HCT116 (cell line): ENCODE measurements around the gene ICOS. TPM values are rescaled to one million over a fixed set of nuclear protein-coding genes. Genes with fewer than 3 reads are reported as not detected.

ENCODE experiments used
- ATAC-seq: fragments of 200-7000 bp; cut with Tn5 transposase; 2 replicates; pipeline ENCODE4 v1.9.1; 2020; ENCODE audit warnings: mild to moderate bottlenecking, moderate library complexity
- BruUV-seq: library from RNA; stranded (reverse); fragments of 400-500 nt; replicated peaks from 2 replicates; lab custom pipeline; 2021; lab: Mats Ljungman, UMichigan
- CTCF ChIA-PET: fragments of 300-600 bp; sonication (Branson Sonifier 250); formaldehyde crosslinking; loops from one replicate; lab custom pipeline; 2021; ENCODE audit warnings: antibody characterized with exemption; lab: Charles Lee
- POLR2A ChIA-PET: fragments of 300-600, 350-600 bp; sonication (Branson Sonifier 250); formaldehyde crosslinking; loops from one replicate; lab custom pipeline; 2021; ENCODE audit warnings: antibody characterized with exemption; lab: Charles Lee
- RAD21 ChIA-PET, 2 experiments: fragments of 300-600 bp; sonication (Branson Sonifier 250); formaldehyde crosslinking; loops; one replicate each; lab custom pipeline; 2023; ENCODE audit warnings: low total read pairs in 2 of 2; ENCODE audit not compliant: uncharacterized antibody in 2 of 2, unreplicated experiment in 2 of 2, low non-redundant PET in 1 of 2; lab: Charles Lee
- DNase-seq: peaks from one replicate; pipeline ENCODE4 v3.0.0-alpha.2; 2010; ENCODE audit warnings: low read depth, low spot score
- H2AFZ ChIP-seq: fragments of 200-600 bp; shearing (Covaris generic), sonication (generic); 2 replicates; pipeline ENCODE4 v1.6.1; 2017; ENCODE audit warnings: low read depth, mixed run types, mixed read lengths, antibody characterized with exemption, low read length; ENCODE audit not compliant: poor library complexity, severe bottlenecking
- H3K27ac ChIP-seq: 2 replicates; pipeline ENCODE4 v1.5.1; 2012; ENCODE audit warnings: low read depth, low read length
- H3K27me3 ChIP-seq: fragments of 200-600 bp; sonication (generic); 2 replicates; pipeline ENCODE4 v1.6.1; 2016; ENCODE audit warnings: mixed run types, low read length, mixed read lengths; ENCODE audit not compliant: insufficient read depth
- H3K36me3 ChIP-seq, 2 experiments: fragments of 200-500 bp in 1 of 2; fragments of 200-600 bp in 1 of 2; sonication (Bioruptor generic) in 1 of 2; sonication (generic) in 1 of 2; 2 replicates each; pipeline versions ENCODE4 v1.5.1 to v1.6.1; 2014 to 2016; ENCODE audit warnings: low read length in 2 of 2, inconsistent platforms in 1 of 2, mixed read lengths in 1 of 2, mixed run types in 1 of 2; ENCODE audit not compliant: insufficient read depth in 2 of 2, control insufficient read depth in 1 of 2
- H3K4me1 ChIP-seq, 2 experiments: fragments of 200-600 bp in 1 of 2; sonication (generic) in 1 of 2; 2 replicates each; pipeline versions ENCODE4 v1.5.1 to v1.6.1; 2012 to 2017; ENCODE audit warnings: low read length in 2 of 2, inconsistent platforms in 1 of 2, mild to moderate bottlenecking in 1 of 2, mixed read lengths in 1 of 2, mixed run types in 1 of 2, moderate library complexity in 1 of 2; ENCODE audit not compliant: insufficient read depth in 2 of 2, control insufficient read depth in 1 of 2
- H3K4me2 ChIP-seq: fragments of 200-600 bp; sonication (generic); 2 replicates; pipeline ENCODE4 v1.6.1; 2017; ENCODE audit warnings: mixed run types, low read length, mixed read lengths
- H3K4me3 ChIP-seq, 2 experiments: fragments of 200-600 bp in 1 of 2; sonication (generic) in 1 of 2; replicated peaks in 1 of 2; 2 replicates each; pipeline ENCODE4 v1.5.1; 2011 to 2016; ENCODE audit warnings: low read length in 2 of 2, control low read depth in 1 of 2, low read depth in 1 of 2, mild to moderate bottlenecking in 1 of 2, mixed read lengths in 1 of 2, mixed run types in 1 of 2
- H3K79me2 ChIP-seq: fragments of 200-600 bp; sonication (generic); 2 replicates; pipeline ENCODE4 v1.6.1; 2017; ENCODE audit warnings: mild to moderate bottlenecking, mixed run types, low read length, moderate library complexity, mixed read lengths; ENCODE audit not compliant: insufficient read depth
- H3K9ac ChIP-seq: fragments of 200-600 bp; sonication (generic); 2 replicates; pipeline ENCODE4 v1.6.1; 2016; ENCODE audit warnings: low read length, mixed read lengths
- H3K9me2 ChIP-seq: fragments of 200-600 bp; sonication (generic), shearing (Covaris generic); 2 replicates; pipeline ENCODE4 v1.6.1; 2017; ENCODE audit warnings: mixed run types, mild to moderate bottlenecking, moderate library complexity; ENCODE audit not compliant: insufficient read depth
- H3K9me3 ChIP-seq, 2 experiments: fragments of 200-500 bp in 1 of 2; fragments of 200-600 bp in 1 of 2; sonication (Bioruptor generic) in 1 of 2; sonication (generic) in 1 of 2; 2 replicates each; pipeline ENCODE4 v1.6.1; 2014 to 2017; ENCODE audit warnings: low read length in 2 of 2, mixed read lengths in 2 of 2, inconsistent platforms in 1 of 2, low read depth in 1 of 2, mild to moderate bottlenecking in 1 of 2, mixed run types in 1 of 2, moderate library complexity in 1 of 2; ENCODE audit not compliant: control insufficient read depth in 1 of 2, insufficient read depth in 1 of 2
- H4K20me1 ChIP-seq: fragments of 200-600 bp; sonication (generic), shearing (Covaris generic); 2 replicates; pipeline ENCODE4 v1.6.1; 2017; ENCODE audit warnings: mixed run types, mild to moderate bottlenecking, moderate library complexity; ENCODE audit not compliant: insufficient read depth
- SP1 ChIP-seq: IDR thresholded peaks from 2 replicates; pipeline ENCODE4 v1.6.1; 2012; ENCODE audit warnings: low read depth
- SRF ChIP-seq: IDR thresholded peaks from 2 replicates; pipeline ENCODE4 v1.6.1; 2012; ENCODE audit warnings: low read depth
- TCF7L2 ChIP-seq: IDR thresholded peaks from 2 replicates; pipeline ENCODE4 v1.7.0; 2011; ENCODE audit warnings: borderline replicate concordance, inconsistent platforms; ENCODE audit not compliant: insufficient read depth, insufficient read length; ENCODE audit errors: extremely low read depth
- ZNF274 ChIP-seq: fragments of 200-500 bp; sonication (Bioruptor generic); IDR thresholded peaks from 2 replicates; pipeline ENCODE4 v1.6.1; 2014; ENCODE audit warnings: mild to moderate bottlenecking, low read depth, low read length, inconsistent platforms
- intact Hi-C: fragments of 100-400 bp; cut with micrococcal nuclease; formaldehyde crosslinking; loops from 2 replicates; pipeline ENCODE4 v1.10.0; 2022
- total RNA-seq: library from RNA; stranded (reverse); gene quantifications from one replicate; pipeline ENCODE4 v1.2.1, GENCODE V29; 2021; ENCODE audit not compliant: unreplicated experiment
- TF ChIP-seq, protein P1 (sequence below): IDR thresholded peaks from 2 replicates; pipeline ENCODE4 v1.6.1; 2012; ENCODE audit warnings: low read depth

Gene ICOS
- total RNA-seq, 1 experiment from 2014 or later = not detected

DNA sequence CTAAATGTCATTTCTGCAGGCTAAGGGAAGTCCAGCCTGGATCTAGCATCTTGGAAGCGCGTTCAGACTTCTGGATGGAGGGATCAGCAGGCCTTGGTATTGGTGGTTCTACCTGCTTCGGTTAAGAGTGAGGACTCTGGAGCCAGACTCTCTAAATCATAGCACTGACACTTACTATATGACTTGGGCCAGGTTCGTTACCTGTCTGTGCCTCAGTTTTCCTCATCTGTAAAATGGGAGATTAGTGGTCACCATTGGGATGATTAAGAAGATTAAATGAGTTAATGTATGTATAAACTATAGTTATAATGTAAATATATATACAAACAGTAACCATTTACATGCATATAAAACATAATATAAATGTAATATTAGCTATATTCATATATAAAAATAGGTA is 995 bp upstream of the ICOS start:
- ChIA-PET POLR2A (no interaction called here), RAD21 (no interaction called here), CTCF (no interaction called here)
- Histone ChIP-seq H3K9ac (no peak overlapping the region), H3K79me2 (no peaks in the 10 kb centered on the region), H3K36me3 (no peaks in the 10 kb centered on the region), H3K4me1 (no peaks in the 10 kb centered on the region), H2AFZ (no peak overlapping the region), H3K27ac (no peak overlapping the region), H4K20me1 (no peaks in the 10 kb centered on the region), H3K27me3 (no peaks in the 10 kb centered on the region), H3K4me2 (no peak overlapping the region), H3K9me2 (no peaks in the 10 kb centered on the region), H3K9me3 (no peaks in the 10 kb centered on the region), H3K4me3 (no peak overlapping the region)
- DNase-seq (no peak), ATAC-seq (no peak)
- TF ChIP-seq TCF7L2 = no peak
- TF ChIP-seq SRF = no peak
- no peak for TF ChIP-seq SP1
- BruUV-seq = no TSS peak
- intact Hi-C loops = no loop called here

- TF ChIP-seq, protein P1, sequence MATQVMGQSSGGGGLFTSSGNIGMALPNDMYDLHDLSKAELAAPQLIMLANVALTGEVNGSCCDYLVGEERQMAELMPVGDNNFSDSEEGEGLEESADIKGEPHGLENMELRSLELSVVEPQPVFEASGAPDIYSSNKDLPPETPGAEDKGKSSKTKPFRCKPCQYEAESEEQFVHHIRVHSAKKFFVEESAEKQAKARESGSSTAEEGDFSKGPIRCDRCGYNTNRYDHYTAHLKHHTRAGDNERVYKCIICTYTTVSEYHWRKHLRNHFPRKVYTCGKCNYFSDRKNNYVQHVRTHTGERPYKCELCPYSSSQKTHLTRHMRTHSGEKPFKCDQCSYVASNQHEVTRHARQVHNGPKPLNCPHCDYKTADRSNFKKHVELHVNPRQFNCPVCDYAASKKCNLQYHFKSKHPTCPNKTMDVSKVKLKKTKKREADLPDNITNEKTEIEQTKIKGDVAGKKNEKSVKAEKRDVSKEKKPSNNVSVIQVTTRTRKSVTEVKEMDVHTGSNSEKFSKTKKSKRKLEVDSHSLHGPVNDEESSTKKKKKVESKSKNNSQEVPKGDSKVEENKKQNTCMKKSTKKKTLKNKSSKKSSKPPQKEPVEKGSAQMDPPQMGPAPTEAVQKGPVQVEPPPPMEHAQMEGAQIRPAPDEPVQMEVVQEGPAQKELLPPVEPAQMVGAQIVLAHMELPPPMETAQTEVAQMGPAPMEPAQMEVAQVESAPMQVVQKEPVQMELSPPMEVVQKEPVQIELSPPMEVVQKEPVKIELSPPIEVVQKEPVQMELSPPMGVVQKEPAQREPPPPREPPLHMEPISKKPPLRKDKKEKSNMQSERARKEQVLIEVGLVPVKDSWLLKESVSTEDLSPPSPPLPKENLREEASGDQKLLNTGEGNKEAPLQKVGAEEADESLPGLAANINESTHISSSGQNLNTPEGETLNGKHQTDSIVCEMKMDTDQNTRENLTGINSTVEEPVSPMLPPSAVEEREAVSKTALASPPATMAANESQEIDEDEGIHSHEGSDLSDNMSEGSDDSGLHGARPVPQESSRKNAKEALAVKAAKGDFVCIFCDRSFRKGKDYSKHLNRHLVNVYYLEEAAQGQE = no peak
- TF ChIP-seq ZNF274 = no peak
- H3K36me3 ChIP-seq = no peaks in the 10 kb centered on the region
- H3K4me3 ChIP-seq = no peak overlapping the region
- no peaks in the 10 kb centered on the region for H3K4me1 ChIP-seq
- ATAC-seq (no peak), DNase-seq (no peak)
- H3K4me2 ChIP-seq = no peak overlapping the region
- RAD21 ChIA-PET = no interaction called here
- H2AFZ ChIP-seq = no peak overlapping the region
- BruUV-seq = no TSS peak
- intact Hi-C loops = no loop called here
- H3K79me2 ChIP-seq = no peaks in the 10 kb centered on the region
- H4K20me1 ChIP-seq = no peaks in the 10 kb centered on the region
- POLR2A ChIA-PET = no interaction called here
- CTCF ChIA-PET = no interaction called here
- no peaks in the 10 kb centered on the region for H3K27me3 ChIP-seq
- no peak overlapping the region for H3K27ac ChIP-seq
- no peak overlapping the region for H3K9ac ChIP-seq
- no peaks in the 10 kb centered on the region for H3K9me2 ChIP-seq
- H3K9me3 ChIP-seq = no peaks in the 10 kb centered on the region
Observed at GRCh38 chr2:203936949-203937348, 386 bp downstream of the ICOS start.
